SU-DHL-6 (cell line): Measurements from ENCODE around the gene EPC1.

ENCODE experiments used
- EZH2phosphoT487 ChIP-seq: fragments of 200-600 bp; sonication (generic), shearing (Covaris generic); conservative IDR thresholded peaks from 2 replicates; pipeline ENCODE4 v1.6.1; 2018; ENCODE audit warnings: mild to moderate bottlenecking, antibody characterized with exemption, low read length, moderate library complexity, mixed read lengths
- TF ChIP-seq, protein P1 (sequence below): fragments of 200-600 bp; sonication (generic); IDR thresholded peaks from one replicate; pipeline ENCODE4 v1.5.1; 2017; ENCODE audit warnings: antibody characterized with exemption, mild to moderate bottlenecking, low read length, moderate library complexity; ENCODE audit not compliant: insufficient read depth, poor library complexity, severe bottlenecking

DNA sequence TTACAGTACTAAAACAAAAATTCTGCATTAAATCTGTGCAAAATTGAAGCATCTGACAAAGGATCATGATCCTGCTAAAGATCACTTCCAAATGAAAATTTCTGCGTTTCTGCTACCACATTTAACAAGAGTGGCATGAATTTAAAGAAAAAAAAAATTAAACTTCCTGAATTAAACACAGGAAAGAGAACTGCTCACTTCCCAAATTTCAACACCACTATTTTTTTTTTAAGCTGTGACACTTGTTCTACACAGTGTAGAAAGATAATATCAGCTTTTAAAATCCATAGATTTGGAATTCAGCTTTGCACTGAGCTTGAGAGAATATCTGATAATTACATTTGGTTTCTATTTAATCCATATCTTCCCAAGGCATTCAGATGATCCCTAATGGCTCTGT, 73.6 kb downstream of the EPC1 start:
- TF ChIP-seq, protein P1, sequence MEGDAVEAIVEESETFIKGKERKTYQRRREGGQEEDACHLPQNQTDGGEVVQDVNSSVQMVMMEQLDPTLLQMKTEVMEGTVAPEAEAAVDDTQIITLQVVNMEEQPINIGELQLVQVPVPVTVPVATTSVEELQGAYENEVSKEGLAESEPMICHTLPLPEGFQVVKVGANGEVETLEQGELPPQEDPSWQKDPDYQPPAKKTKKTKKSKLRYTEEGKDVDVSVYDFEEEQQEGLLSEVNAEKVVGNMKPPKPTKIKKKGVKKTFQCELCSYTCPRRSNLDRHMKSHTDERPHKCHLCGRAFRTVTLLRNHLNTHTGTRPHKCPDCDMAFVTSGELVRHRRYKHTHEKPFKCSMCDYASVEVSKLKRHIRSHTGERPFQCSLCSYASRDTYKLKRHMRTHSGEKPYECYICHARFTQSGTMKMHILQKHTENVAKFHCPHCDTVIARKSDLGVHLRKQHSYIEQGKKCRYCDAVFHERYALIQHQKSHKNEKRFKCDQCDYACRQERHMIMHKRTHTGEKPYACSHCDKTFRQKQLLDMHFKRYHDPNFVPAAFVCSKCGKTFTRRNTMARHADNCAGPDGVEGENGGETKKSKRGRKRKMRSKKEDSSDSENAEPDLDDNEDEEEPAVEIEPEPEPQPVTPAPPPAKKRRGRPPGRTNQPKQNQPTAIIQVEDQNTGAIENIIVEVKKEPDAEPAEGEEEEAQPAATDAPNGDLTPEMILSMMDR, result no peak
- TF ChIP-seq EZH2phosphoT487, result no peak
